Glutamatergic neuron (in vitro differentiated cells): ENCODE measurements around the gene UBE2U. TPM values are rescaled to one million over a fixed set of nuclear protein-coding genes. Genes with fewer than 3 reads are reported as not detected.

Experiments used
- DNase-seq: peaks from one replicate; pipeline ENCODE4 v3.0.0; 2022
- H3K27ac Mint-ChIP-seq: one replicate; pipeline ENCODE4 v1.8.0; 2020; ENCODE audit warnings: mild to moderate bottlenecking, mixed read lengths, inconsistent platforms; ENCODE audit not compliant: unreplicated experiment
- H3K27me3 Mint-ChIP-seq: one replicate; pipeline ENCODE4 v1.8.0; 2020; ENCODE audit warnings: mild to moderate bottlenecking, moderate library complexity, mixed read lengths, inconsistent platforms; ENCODE audit not compliant: unreplicated experiment
- H3K36me3 Mint-ChIP-seq: one replicate; pipeline ENCODE4 v1.8.0; 2020; ENCODE audit warnings: mild to moderate bottlenecking, mixed read lengths, inconsistent platforms; ENCODE audit not compliant: unreplicated experiment
- H3K4me1 Mint-ChIP-seq: one replicate; pipeline ENCODE4 v1.8.0; 2020; ENCODE audit warnings: mild to moderate bottlenecking, low read depth, mixed read lengths, inconsistent platforms; ENCODE audit not compliant: unreplicated experiment
- H3K4me3 Mint-ChIP-seq: one replicate; pipeline ENCODE4 v1.8.0; 2020; ENCODE audit warnings: mild to moderate bottlenecking, mixed read lengths, inconsistent platforms; ENCODE audit not compliant: unreplicated experiment
- H3K9me3 Mint-ChIP-seq: one replicate; pipeline ENCODE4 v1.8.0; 2020; ENCODE audit warnings: mild to moderate bottlenecking, moderate library complexity, mixed read lengths, inconsistent platforms; ENCODE audit not compliant: unreplicated experiment
- total RNA-seq: library from RNA; stranded (reverse); fragmentation: NEBNext Ultra II Directional; extraction: Animal tissue kit (Norgen Biotek cat#: 25700); gene quantifications from one replicate; pipeline ENCODE4 v1.2.1, GENCODE V29; 2021; ENCODE audit not compliant: unreplicated experiment
- TF ChIP-seq, protein P1 (sequence below): fragments of 200-600 bp; sonication (generic); IDR thresholded peaks from one replicate; pipeline ENCODE4 v1.5.0; 2021; ENCODE audit not compliant: partially characterized antibody, unreplicated experiment

UBE2U gene
- total RNA-seq, 1 donor from 2014 or later: not detected

DNA sequence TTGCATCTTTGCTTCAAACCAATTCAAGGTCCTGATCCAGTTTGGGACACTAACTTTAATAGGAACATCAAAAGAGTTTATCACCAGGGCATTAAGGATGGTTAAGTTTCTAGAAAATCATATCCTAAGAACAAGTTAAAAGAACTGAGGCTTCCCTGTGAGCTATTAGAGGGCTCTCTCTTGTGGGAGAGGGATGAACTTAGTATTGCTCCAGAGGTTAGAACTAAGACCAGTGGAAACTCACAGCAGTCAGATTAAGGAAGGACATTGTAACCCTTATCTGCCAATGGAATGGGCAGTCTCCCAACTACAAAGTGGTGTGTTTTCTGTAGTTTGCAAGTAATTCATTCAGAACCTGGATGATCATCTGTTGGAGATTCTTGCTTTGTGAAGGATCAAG is 36.8 kb downstream of the UBE2U start:
- DNase-seq: no peak
- H3K4me1 Mint-ChIP-seq: peaks cover 3% of the 10 kb centered on the region
- H3K36me3 Mint-ChIP-seq: no peaks in the 10 kb centered on the region
- no peak overlapping the region for H3K27ac Mint-ChIP-seq
- no peaks in the 10 kb centered on the region for H3K27me3 Mint-ChIP-seq
- no peaks in the 10 kb centered on the region for H3K9me3 Mint-ChIP-seq
- TF ChIP-seq, protein P1, sequence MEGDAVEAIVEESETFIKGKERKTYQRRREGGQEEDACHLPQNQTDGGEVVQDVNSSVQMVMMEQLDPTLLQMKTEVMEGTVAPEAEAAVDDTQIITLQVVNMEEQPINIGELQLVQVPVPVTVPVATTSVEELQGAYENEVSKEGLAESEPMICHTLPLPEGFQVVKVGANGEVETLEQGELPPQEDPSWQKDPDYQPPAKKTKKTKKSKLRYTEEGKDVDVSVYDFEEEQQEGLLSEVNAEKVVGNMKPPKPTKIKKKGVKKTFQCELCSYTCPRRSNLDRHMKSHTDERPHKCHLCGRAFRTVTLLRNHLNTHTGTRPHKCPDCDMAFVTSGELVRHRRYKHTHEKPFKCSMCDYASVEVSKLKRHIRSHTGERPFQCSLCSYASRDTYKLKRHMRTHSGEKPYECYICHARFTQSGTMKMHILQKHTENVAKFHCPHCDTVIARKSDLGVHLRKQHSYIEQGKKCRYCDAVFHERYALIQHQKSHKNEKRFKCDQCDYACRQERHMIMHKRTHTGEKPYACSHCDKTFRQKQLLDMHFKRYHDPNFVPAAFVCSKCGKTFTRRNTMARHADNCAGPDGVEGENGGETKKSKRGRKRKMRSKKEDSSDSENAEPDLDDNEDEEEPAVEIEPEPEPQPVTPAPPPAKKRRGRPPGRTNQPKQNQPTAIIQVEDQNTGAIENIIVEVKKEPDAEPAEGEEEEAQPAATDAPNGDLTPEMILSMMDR: no peak
- H3K4me3 Mint-ChIP-seq: no peak overlapping the region

DNA sequence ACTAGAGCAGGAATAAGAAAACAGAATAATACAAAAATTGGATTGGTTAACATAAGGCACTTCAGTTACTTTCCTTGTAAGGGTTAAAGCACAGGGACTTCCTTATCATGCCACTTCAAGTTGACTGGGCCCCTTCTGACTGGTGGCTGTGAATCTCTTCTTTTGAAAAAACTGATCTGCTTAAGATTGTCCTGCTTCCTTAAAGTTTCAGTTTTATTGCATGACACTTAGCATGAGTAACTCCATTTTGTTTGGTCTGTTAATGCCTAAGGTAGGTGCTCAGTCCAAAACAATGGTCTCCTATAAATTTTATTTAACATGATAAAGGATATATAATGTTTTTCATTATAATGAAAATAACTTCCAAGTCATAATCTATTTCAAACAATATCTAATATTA is 37.6 kb downstream of the UBE2U start:
- Mint-ChIP-seq H3K36me3 (no peaks in the 10 kb centered on the region), H3K27me3 (no peaks in the 10 kb centered on the region), H3K27ac (no peak overlapping the region), H3K4me1 (peaks cover 8% of the 10 kb centered on the region), H3K9me3 (no peaks in the 10 kb centered on the region), H3K4me3 (no peak overlapping the region)
- TF ChIP-seq, protein P1: no peak
- no peak for DNase-seq

DNA sequence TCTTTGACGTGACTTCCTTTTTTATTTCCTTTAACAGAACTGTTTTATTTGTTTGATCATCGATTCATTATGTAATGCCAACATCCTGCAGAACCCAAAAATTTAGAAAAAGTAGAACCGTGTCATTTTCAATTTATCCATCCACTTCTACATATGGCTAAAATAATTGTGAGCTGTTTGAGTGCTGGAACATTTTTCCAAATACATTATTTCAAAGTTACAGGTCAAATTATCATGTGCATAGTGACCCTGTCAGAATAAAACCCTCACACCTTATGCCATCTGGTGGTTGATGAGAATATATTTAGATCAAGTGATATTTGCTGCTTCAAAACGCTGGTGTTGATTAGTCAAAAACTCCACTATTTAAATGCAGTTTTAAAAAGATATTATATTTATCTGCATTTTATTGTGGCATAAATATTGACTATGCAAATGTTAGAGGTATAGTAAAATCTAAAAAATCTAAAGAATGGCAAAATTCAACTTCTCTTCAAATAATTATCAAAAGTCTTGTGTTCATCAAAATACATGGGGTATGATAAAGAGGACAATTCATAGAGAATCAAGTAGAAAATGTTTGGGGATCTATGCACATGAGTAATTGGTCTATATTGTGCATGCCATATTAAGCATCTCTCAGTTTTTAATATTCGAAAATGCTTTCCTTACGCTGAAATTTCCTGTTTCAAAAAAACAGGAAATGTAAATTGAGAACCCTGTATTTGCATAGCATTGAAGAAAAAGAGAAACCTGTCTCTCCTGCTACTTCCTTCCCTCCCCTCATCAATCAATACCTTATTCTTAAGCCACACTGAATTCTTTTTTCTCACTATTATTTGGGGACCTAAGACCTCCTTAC is 39.7 kb downstream of the UBE2U start:
- Mint-ChIP-seq H3K27me3 (peaks cover 1% of the 10 kb centered on the region), H3K4me3 (no peak overlapping the region), H3K9me3 (no peaks in the 10 kb centered on the region), H3K36me3 (no peaks in the 10 kb centered on the region), H3K4me1 (peaks cover 18% of the 10 kb centered on the region), H3K27ac (no peak overlapping the region)
- TF ChIP-seq, protein P1: peak; percentile 62
- DNase-seq: no peak

DNA sequence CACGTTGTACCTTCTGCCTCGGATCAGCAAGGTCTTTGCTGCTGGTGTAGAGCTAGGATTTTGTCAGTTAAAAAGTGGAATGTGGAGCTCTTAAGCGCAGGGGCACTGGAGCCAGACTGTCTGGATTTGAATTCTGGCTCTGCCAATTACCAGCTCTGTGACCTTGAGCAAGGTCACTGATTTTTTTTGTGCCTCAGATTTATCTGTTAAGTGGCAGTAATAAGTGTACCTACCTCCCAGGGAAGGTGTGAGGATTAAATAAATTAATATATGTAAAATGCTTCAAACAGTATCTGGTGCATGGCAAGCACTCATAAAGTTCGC is 40.3 kb downstream of the UBE2U start:
- TF ChIP-seq, protein P1: no peak
- DNase-seq: no peak
- Mint-ChIP-seq H3K4me1 (peaks cover 20% of the 10 kb centered on the region), H3K9me3 (no peaks in the 10 kb centered on the region), H3K36me3 (no peaks in the 10 kb centered on the region), H3K4me3 (no peak overlapping the region), H3K27ac (no peak overlapping the region), H3K27me3 (peaks cover 3% of the 10 kb centered on the region)

DNA sequence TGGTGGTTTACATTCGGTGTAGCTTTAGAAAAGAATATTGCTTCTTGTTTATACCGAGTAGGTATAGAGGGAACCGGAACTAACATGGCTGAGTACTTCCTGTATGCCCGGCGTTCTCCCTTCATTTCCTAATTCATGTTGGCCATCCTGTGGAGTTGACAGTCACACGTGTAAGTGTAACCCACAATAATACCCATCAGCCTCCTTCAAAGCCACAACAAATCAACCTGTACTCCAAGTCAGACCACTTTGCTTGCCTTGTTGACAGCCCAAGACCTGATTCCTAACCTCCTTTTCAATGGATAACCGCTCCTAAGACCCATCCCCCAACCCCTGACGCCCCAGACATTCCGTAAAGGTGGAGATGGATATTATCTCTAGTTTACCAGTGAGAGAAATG is 42.1 kb downstream of the UBE2U start:
- TF ChIP-seq, protein P1: no peak
- Mint-ChIP-seq H3K4me3 (no peak overlapping the region), H3K27ac (peak overlapping the region; percentile 56), H3K4me1 (peaks cover 20% of the 10 kb centered on the region), H3K9me3 (no peaks in the 10 kb centered on the region), H3K36me3 (no peaks in the 10 kb centered on the region), H3K27me3 (peaks cover 3% of the 10 kb centered on the region)
- no peak for DNase-seq
